ENCODE measurements around the gene NGF. TPM values are rescaled to one million over a fixed set of nuclear protein-coding genes. Genes with fewer than 3 reads are reported as not detected.

NGF gene
- total and polyA plus RNA-seq, 9 of the 15 experiments (the other 6 are each of a cell fraction or from before 2014, with no cell fraction given) = not detected

DNA sequence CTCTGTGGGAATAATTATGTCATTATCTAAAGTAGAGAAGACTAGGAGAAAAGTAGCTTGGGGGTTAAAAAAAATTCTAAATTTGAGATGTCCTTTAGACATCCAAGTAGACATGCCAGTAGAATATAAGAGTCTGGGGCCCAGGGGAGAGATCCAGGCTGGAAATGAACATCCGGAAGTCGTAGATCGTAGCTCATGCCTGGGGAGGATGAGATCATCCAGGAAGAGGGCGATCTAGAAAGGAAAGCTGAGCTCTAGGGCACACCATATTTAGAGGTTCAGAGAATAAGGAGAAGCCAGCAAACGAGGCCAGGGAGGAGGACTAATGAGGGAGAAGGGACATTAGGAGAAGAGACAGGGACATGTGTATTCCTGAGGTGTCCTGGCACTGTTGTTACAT, 12.2 kb downstream of the NGF start:
- no peak for FAIRE-seq

More for the DNA sequence above, 12.2 kb downstream of the NGF start:
- Histone ChIP-seq H3K36me3 (ENCODE audit: control insufficient read depth, insufficient read depth, low read length) (no peaks in the 10 kb centered on the region), H3K79me2 (ENCODE audit: control insufficient read depth, insufficient read depth, low read length) (no peaks in the 10 kb centered on the region), H3K27ac (ENCODE audit: extremely low read depth, low read depth, low read length) (no peak overlapping the region), H3K9me3 (replicated peaks; ENCODE audit: control insufficient read depth, insufficient read depth, low read depth, low read length) (no peaks in the 10 kb centered on the region), H2AFZ (ENCODE audit: low read depth, low read length) (0 out of 2 replicates have a peak overlapping the region, but pooled peaks have one; percentile 14), H3K4me1 (replicated peaks in 1 of 2; ENCODE audit: control insufficient read depth in 2 of 2, insufficient read depth in 2 of 2, low read length in 2 of 2) (no peaks in the 10 kb centered on the region), H3K9ac (ENCODE audit: insufficient read depth in 1 of 2, low read depth in 2 of 2, low read length in 2 of 2) (no peak overlapping the region), H3K27me3 (ENCODE audit: control insufficient read depth in 2 of 2, insufficient read depth in 2 of 2, low read length in 2 of 2) (peaks cover 3 to 5% of the 10 kb centered on the region in 2 experiments; a peak in 1 of 5 replicates), H3K4me2 (ENCODE audit: insufficient read depth, low read length) (no peak overlapping the region), H3K9me1 (ENCODE audit: control insufficient read depth, insufficient read depth, low read length) (no peaks in the 10 kb centered on the region), H4K20me1 (replicated peaks; ENCODE audit: control insufficient read depth, insufficient read depth, low read length) (no peaks in the 10 kb centered on the region; the same call in 1 of the 2 replicates), H3K4me3 (no peak overlapping the region)
- TF ChIP-seq JUND (IDR thresholded peaks at IDR 0.05; ENCODE audit: borderline replicate concordance, low read depth, low read length) (peak; percentile 14; the same call in 1 of the 2 replicates), JUND (tag; IDR thresholded peaks at IDR 0.05; ENCODE audit: borderline replicate concordance, low read depth, low read length) (peak; percentile 40; the same call in 1 of the 3 replicates), GABPA (tag; conservative IDR thresholded peaks at IDR 0.05; ENCODE audit: low read depth) (peak; percentile 42), CHAMP1 (IDR thresholded peaks at IDR 0.05) (no peak)
- TF ChIP-seq, protein P1, sequence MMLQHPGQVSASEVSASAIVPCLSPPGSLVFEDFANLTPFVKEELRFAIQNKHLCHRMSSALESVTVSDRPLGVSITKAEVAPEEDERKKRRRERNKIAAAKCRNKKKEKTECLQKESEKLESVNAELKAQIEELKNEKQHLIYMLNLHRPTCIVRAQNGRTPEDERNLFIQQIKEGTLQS (IDR thresholded peaks at IDR 0.05) = peak; percentile 63
- TF ChIP-seq, protein P1 (CRISPR knock-in tag; conservative IDR thresholded peaks at IDR 0.05) = no peak
- DNase-seq (ENCODE audit: extremely low read depth in 1 of 4, low spot score in 3 of 4) (no peak), ATAC-seq (no peak; the same call in 2 of the 3 replicates)
- no TSS peak for BruUV-seq (replicated peaks)
- ChIA-PET POLR2A (interaction anchor here (0.9 kb wide), 1 partner anchor 109 kb away, joined by 3 read pairs; no protein-coding TSS in a partner anchor), CTCF (ENCODE audit: low intra/inter-chr PET ratio) (no interaction called here)
- intact Hi-C loops (cut with micrococcal nuclease) (no loop called here), in situ Hi-C loops (cut with MboI) (no loop called here)
- 0% methylated on average over 5 of the region's 5 CpGs for WGBS (ENCODE audit: insufficient coverage, low coverage, missing lambda C conversion rate)
